Keratinocyte (primary cell): ENCODE measurements around the gene KLHDC3. TPM values are rescaled to one million over a fixed set of nuclear protein-coding genes. Genes with fewer than 3 reads are reported as not detected.

Source experiments
- DNase-seq: peaks from one replicate; pipeline ENCODE4 v3.0.0-alpha.2; 2011; ENCODE audit warnings: low read depth, missing footprints, low spot score
- FAIRE-seq: peaks from 2 replicates; lab custom pipeline; 2011; peaks lifted over from hg19 to GRCh38; lab: Jason Lieb, UNC
- H2AFZ ChIP-seq: 2 replicates; pipeline ENCODE4 v1.6.0; 2012; ENCODE audit warnings: low read length, control low read depth, inconsistent platforms; ENCODE audit not compliant: control insufficient read depth
- H3K27ac ChIP-seq: 2 replicates; pipeline ENCODE4 v1.5.1; 2011; ENCODE audit warnings: low read length; ENCODE audit not compliant: control insufficient read depth, insufficient read depth
- H3K27me3 ChIP-seq: 3 replicates; pipeline ENCODE4 v1.6.0; 2011; ENCODE audit warnings: low read length; ENCODE audit not compliant: control insufficient read depth, insufficient read depth; ENCODE audit errors: extremely low read depth
- H3K36me3 ChIP-seq, 2 experiments: 2 replicates in 1 of 2; 3 replicates in 1 of 2; pipeline ENCODE4 v1.5.1; 2011; ENCODE audit warnings: low read length in 2 of 2, mild to moderate bottlenecking in 1 of 2; ENCODE audit not compliant: control insufficient read depth in 2 of 2, insufficient read depth in 2 of 2; ENCODE audit errors: extremely low read depth in 1 of 2
- H3K4me1 ChIP-seq: 3 replicates; pipeline ENCODE4 v1.5.1; 2011; ENCODE audit warnings: low read length; ENCODE audit not compliant: control insufficient read depth, insufficient read depth; ENCODE audit errors: extremely low read depth
- H3K4me2 ChIP-seq: 3 replicates; pipeline ENCODE4 v1.6.0; 2011; ENCODE audit warnings: low read depth, low read length; ENCODE audit not compliant: control insufficient read depth, insufficient read depth; ENCODE audit errors: extremely low read depth
- H3K4me3 ChIP-seq, 3 experiments: fragments of 200-600 bp in 1 of 3; sonication (generic) in 1 of 3; 2 replicates in 2 of 3; 3 replicates in 1 of 3; pipeline ENCODE4 v1.5.1; 2011 to 2016; ENCODE audit warnings: low read length in 3 of 3, mild to moderate bottlenecking in 3 of 3, control low read depth in 2 of 3, inconsistent platforms in 1 of 3, low read depth in 1 of 3, mixed read lengths in 1 of 3, mixed run types in 1 of 3, moderate library complexity in 1 of 3; ENCODE audit not compliant: control insufficient read depth in 2 of 3, insufficient read depth in 2 of 3; ENCODE audit errors: extremely low read depth in 1 of 3
- H3K79me2 ChIP-seq: 2 replicates; pipeline ENCODE4 v1.6.0; 2012; ENCODE audit warnings: low read length; ENCODE audit not compliant: control insufficient read depth, insufficient read depth
- H3K9ac ChIP-seq: 3 replicates; pipeline ENCODE4 v1.6.0; 2011; ENCODE audit warnings: low read length; ENCODE audit not compliant: control insufficient read depth, insufficient read depth; ENCODE audit errors: extremely low read depth
- H3K9me1 ChIP-seq: 3 replicates; pipeline ENCODE4 v1.6.0; 2011; ENCODE audit warnings: low read length; ENCODE audit not compliant: control insufficient read depth, insufficient read depth; ENCODE audit errors: extremely low read depth
- H3K9me3 ChIP-seq: 2 replicates; pipeline ENCODE4 v1.5.1; 2012; ENCODE audit warnings: low read depth, low read length; ENCODE audit not compliant: control insufficient read depth
- H4K20me1 ChIP-seq: 3 replicates; pipeline ENCODE4 v1.6.0; 2011; ENCODE audit warnings: low read length; ENCODE audit not compliant: control insufficient read depth, insufficient read depth; ENCODE audit errors: extremely low read depth
- CTCF ChIP-seq, 3 experiments: IDR thresholded peaks in 1 of 3; conservative IDR thresholded peaks in 1 of 3; optimal IDR thresholded peaks in 1 of 3; 2 replicates in 2 of 3; 3 replicates in 1 of 3; pipeline versions ENCODE3 to v1.5.1; 2011; ENCODE audit warnings: low read length in 3 of 3, mild to moderate bottlenecking in 3 of 3, moderate library complexity in 2 of 3, control low read depth in 1 of 3, inconsistent platforms in 1 of 3; ENCODE audit not compliant: insufficient read depth in 2 of 3; ENCODE audit errors: extremely low read depth in 1 of 3
- EZH2 ChIP-seq: IDR thresholded peaks from one replicate; pipeline ENCODE4 v1.6.1; 2012; ENCODE audit warnings: inconsistent platforms, mild to moderate bottlenecking, low read length, moderate library complexity
- dilution Hi-C: fragments of 300-500 bp; cut with MboI; formaldehyde crosslinking; loops from one replicate; pipeline ENCODE4 v1.7.0; 2020; ENCODE audit warnings: low sequenced_read_pairs; ENCODE audit not compliant: extremely low pct_ligation_motif_present
- polyA plus RNA-seq, 5 experiments: library from polyadenylated mRNA; depleted of rRNA in 3 of 5; stranded (reverse) in 3 of 5; stranded (forward) in 1 of 5; unstranded in 1 of 5; fragments of >200 nt; gene quantifications; 1 replicate in 1 of 5; 2 replicates in 3 of 5; 3 replicates in 1 of 5; pipeline versions ENCODE4 v1.2.1 to v1.2.3, GENCODE V29; 2011 to 2012; ENCODE audit warnings: missing spikeins in 2 of 5, low read depth in 1 of 5, low replicate concordance in 1 of 5

The KLHDC3 gene
- polyA plus RNA-seq, 1 donor (not counting 4 experiments of a cell fraction or from before 2014, with no cell fraction given): 24.8 TPM

DNA sequence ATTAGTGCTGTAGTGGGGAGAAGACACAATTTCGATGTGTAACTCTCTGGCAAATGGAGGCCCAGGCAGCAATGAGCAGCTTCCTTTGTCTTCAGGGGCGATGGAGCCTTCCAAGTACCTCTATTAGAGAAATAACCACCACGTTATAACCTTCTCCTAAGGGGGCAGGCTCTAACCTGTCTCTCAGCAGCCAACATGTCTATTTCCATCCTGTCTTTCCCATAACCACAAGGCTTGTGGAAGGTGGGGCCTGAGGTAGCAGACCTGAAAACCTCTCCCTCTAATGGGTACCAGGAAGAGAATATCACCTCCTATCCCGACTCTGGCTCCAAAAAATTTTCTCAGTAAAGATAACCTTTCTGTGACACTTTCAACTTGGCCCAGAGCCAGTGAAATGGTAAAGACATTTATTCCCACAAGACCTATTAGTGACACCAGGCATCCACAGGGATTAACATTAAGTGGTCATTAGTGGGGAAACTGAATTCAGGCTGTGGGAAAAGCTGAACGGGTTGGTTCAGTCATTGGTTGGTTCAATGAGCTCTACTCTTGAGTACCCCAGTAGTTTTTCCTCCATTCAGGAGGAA is 39.0 kb upstream of the KLHDC3 start:
- Histone ChIP-seq H3K4me3 (no peak overlapping the region), H4K20me1 (no peaks in the 10 kb centered on the region), H3K36me3 (peaks cover 2 to 6% of the 10 kb centered on the region in 2 experiments), H3K79me2 (peaks cover 20% of the 10 kb centered on the region), H3K9ac (no peak overlapping the region), H3K9me3 (no peaks in the 10 kb centered on the region), H3K4me2 (peak overlapping the region; percentile 55), H2AFZ (no peak overlapping the region), H3K27ac (no peak overlapping the region), H3K9me1 (peaks cover 3% of the 10 kb centered on the region), H3K4me1 (peaks cover 33% of the 10 kb centered on the region), H3K27me3 (no peaks in the 10 kb centered on the region)
- TF ChIP-seq EZH2 (no peak), CTCF (optimal IDR thresholded peaks at IDR 0.05 in 1 of 3, IDR thresholded peaks at IDR 0.05 in 1 of 3, conservative IDR thresholded peaks at IDR 0.05 in 1 of 3; ENCODE audit: extremely low read depth in 1 of 3, insufficient read depth in 2 of 3, low read length in 3 of 3) (no peak)
- DNase-seq (no peak), FAIRE-seq (peak; percentile 86)
- dilution Hi-C loops: no loop called here

DNA sequence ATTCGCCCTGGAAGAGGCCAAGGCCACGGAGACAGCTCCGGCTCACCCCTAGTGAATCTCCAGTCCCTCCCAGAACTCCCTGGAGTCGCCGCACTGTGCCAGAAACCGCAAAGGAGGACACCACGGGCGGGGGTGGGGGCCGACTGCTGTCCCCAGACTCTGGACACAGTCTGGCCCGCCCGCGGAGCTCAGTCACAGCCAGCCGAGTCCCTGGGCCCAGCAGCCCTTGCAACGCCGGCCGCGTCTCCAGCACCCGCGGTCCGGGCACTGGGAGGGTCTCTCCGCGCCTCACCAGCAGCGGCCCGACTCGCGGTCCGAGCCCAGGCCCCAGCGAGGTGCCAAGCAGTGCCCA is 35.6 kb upstream of the KLHDC3 start:
- Histone ChIP-seq H3K36me3 (peaks cover 2 to 6% of the 10 kb centered on the region in 2 experiments), H4K20me1 (no peaks in the 10 kb centered on the region), H3K9ac (peak overlapping the region; percentile 87), H3K27ac (peak overlapping the region; percentile 81), H3K79me2 (peaks cover 20% of the 10 kb centered on the region), H2AFZ (peak overlapping the region; percentile 9), H3K4me2 (peak overlapping the region; percentile 99), H3K4me1 (peaks cover 28% of the 10 kb centered on the region), H3K9me3 (no peaks in the 10 kb centered on the region), H3K9me1 (peaks cover 3% of the 10 kb centered on the region), H3K4me3 (peak overlapping the region; percentile 69 to 93 (median 93)), H3K27me3 (no peaks in the 10 kb centered on the region)
- DNase-seq (no peak), FAIRE-seq (no peak)
- TF ChIP-seq CTCF (optimal IDR thresholded peaks at IDR 0.05 in 1 of 3, IDR thresholded peaks at IDR 0.05 in 1 of 3, conservative IDR thresholded peaks at IDR 0.05 in 1 of 3; ENCODE audit: extremely low read depth in 1 of 3, insufficient read depth in 2 of 3, low read length in 3 of 3) (no peak), EZH2 (no peak)
- dilution Hi-C loops: no loop called here
